ENCODE results near the gene ADAMTS19. TPM values are rescaled to one million over a fixed set of nuclear protein-coding genes. Genes with fewer than 3 reads are reported as not detected.
"Not testable (repeated sequence)": the region's sequence is repeated elsewhere in the genome, so short reads cannot be mapped to it uniquely, and the experiment has no call there.

Gene ADAMTS19
- total RNA-seq, 4 donors from 2014 or later, result 0.42 to 12.0 (median 2.7) TPM; not detected in 1

DNA sequence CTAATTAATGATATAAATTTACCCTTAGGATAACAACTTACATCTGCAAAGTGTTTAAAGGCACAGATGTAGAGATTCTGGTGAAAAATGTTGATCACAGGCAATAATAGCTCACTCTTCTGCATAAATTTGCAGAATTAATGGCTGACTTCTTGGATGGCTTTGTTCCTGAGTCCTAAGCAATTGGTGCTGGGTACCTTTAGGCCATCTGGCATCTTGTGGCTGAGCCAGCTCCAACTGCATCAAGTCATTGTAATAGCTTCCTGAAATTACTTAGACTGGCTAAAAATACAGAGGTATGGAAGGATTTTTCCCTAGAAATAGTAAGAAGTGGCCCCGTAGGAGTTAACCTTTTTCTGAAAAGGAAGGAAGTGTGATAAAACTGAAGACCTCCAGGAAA, 169.5 kb downstream of the ADAMTS19 start:
- H3K4me3 ChIP-seq, result no peak overlapping the region
- H3K9me3 ChIP-seq, result peaks cover 0 to 6% (median 2%) of the 10 kb centered on the region in 4 donors
- H3K4me1 ChIP-seq, result no peaks in the 10 kb centered on the region
- no peaks in the 10 kb centered on the region for H3K36me3 ChIP-seq
- no peaks in the 10 kb centered on the region for H3K27me3 ChIP-seq
- WGBS, 2 donors, result 29 to 48% methylated on average over 1 of the region's 1 CpG
- TF ChIP-seq, protein P1, sequence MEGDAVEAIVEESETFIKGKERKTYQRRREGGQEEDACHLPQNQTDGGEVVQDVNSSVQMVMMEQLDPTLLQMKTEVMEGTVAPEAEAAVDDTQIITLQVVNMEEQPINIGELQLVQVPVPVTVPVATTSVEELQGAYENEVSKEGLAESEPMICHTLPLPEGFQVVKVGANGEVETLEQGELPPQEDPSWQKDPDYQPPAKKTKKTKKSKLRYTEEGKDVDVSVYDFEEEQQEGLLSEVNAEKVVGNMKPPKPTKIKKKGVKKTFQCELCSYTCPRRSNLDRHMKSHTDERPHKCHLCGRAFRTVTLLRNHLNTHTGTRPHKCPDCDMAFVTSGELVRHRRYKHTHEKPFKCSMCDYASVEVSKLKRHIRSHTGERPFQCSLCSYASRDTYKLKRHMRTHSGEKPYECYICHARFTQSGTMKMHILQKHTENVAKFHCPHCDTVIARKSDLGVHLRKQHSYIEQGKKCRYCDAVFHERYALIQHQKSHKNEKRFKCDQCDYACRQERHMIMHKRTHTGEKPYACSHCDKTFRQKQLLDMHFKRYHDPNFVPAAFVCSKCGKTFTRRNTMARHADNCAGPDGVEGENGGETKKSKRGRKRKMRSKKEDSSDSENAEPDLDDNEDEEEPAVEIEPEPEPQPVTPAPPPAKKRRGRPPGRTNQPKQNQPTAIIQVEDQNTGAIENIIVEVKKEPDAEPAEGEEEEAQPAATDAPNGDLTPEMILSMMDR (IDR thresholded peaks at IDR 0.05), result no peak
- TF ChIP-seq EP300 (IDR thresholded peaks at IDR 0.05) (no peak), POLR2A (IDR thresholded peaks at IDR 0.05) (no peak)
- DNase-seq (ENCODE audit: low spot score in 2 of 2), result no peak
- H3K27ac ChIP-seq, result no peak overlapping the region

DNA sequence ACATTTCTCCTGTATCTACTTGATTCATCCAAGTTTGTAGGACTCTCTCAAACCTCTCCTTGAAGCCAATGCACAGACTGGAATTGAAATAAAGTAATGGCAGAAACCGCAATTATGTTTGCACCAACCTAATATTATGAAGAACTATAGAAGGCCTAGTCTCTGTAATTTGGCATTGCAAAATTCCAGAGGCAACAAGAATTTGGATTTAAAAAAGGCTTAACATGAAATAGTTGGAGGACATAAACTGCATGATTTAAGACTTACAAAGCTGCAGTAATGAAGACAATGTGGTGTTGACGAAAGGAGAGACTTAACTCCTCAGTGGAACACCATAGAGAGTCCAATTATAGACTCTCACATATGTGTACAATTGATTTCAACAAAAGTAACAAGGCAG, 170.0 kb downstream of the ADAMTS19 start:
- H3K4me3 ChIP-seq, result no peak overlapping the region
- no peaks in the 10 kb centered on the region for H3K4me1 ChIP-seq
- 67 to 76% methylated on average over 2 of the region's 2 CpGs for whole genome bisulfite sequencing, 2 donors
- DNase-seq (ENCODE audit: low spot score in 2 of 2), result no peak
- H3K36me3 ChIP-seq, result no peaks in the 10 kb centered on the region
- peaks cover 0 to 6% (median 2%) of the 10 kb centered on the region in 4 donors for H3K9me3 ChIP-seq
- H3K27ac ChIP-seq, result no peak overlapping the region
- no peak for TF ChIP-seq POLR2A (IDR thresholded peaks at IDR 0.05)
- TF ChIP-seq, protein P1 (IDR thresholded peaks at IDR 0.05), result no peak
- no peak for TF ChIP-seq EP300 (IDR thresholded peaks at IDR 0.05)
- H3K27me3 ChIP-seq, result no peaks in the 10 kb centered on the region

DNA sequence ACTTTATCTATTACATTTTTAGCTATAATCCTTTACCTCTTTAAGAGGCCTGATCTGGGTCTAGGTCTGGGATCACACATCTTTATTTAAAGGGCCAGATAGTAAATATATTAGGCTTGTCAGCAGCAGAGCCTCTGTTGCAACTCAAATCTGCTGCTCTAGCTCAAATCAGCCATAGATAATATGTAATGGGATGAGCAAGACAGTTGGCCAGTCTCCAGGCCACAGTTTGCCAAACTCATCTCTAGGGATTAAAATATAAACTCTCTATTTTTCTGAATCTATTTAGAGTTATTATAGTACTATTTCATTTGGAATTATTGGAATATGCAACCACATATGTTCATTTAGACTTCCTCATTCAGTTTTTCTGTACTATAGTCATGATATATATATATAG, 171.9 kb downstream of the ADAMTS19 start:
- TF ChIP-seq POLR2A (IDR thresholded peaks at IDR 0.05) (no peak), EP300 (IDR thresholded peaks at IDR 0.05) (no peak)
- TF ChIP-seq, protein P1 (IDR thresholded peaks at IDR 0.05), result no peak
- no peaks in the 10 kb centered on the region for H3K4me1 ChIP-seq
- DNase-seq (ENCODE audit: low spot score in 2 of 2), result no peak

DNA sequence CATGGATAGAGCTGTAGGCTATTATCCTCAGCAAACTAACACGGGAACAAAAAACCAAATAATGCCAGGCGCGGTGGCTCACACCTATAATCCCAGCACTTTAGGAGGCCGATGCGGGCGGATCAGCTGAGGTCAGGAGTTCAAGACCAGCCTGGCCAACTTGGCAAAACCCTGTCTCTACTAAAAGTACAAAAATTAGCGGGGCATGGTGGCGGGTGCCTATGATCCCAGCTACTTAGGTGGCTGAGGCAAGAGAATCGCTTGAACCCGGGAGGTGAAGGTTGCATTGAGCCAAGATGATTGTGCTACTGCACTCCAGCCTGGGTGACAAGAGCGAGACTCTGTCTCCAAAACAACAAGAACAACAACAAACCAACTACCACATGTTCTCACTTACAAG, 177.4 kb downstream of the ADAMTS19 start:
- not testable (repeated sequence) for H3K4me1 ChIP-seq; DNase-seq (ENCODE audit: low spot score in 2 of 2); H3K27ac ChIP-seq; H3K4me3 ChIP-seq; H3K36me3 ChIP-seq; H3K9me3 ChIP-seq; H3K27me3 ChIP-seq
- WGBS, 2 donors, result 95% methylated on average over 11 of the region's 11 CpGs

More for the DNA sequence above, 171.9 kb downstream of the ADAMTS19 start:
- no peak overlapping the region for H3K27ac ChIP-seq
- H3K36me3 ChIP-seq, result no peaks in the 10 kb centered on the region
- H3K4me3 ChIP-seq, result no peak overlapping the region
- H3K27me3 ChIP-seq, result no peaks in the 10 kb centered on the region
- peaks cover 0 to 6% (median 2%) of the 10 kb centered on the region in 4 donors for H3K9me3 ChIP-seq

DNA sequence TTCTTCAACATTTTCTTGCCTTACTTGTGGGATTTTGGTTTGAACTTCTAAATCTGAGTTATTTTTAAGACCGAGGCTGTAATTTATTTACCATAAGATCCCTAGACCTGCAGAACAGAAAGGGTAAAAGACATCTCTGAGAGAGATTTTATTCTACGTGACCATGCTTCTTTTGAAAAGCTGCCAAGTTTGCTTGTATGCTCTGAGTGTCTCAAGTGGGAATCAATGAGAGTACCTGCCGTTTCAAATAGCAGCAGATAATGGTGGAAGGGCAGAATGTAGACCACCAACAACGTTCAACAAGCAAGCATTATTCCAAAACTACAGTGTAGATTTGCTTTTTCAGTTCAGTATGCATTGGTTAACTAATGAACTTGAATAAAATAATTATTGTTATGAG, 179.2 kb downstream of the ADAMTS19 start:
- H3K4me1 ChIP-seq, result no peaks in the 10 kb centered on the region
- no peak overlapping the region for H3K4me3 ChIP-seq
- no peaks in the 10 kb centered on the region for H3K27me3 ChIP-seq
- H3K27ac ChIP-seq, result no peak overlapping the region
- TF ChIP-seq EP300 (IDR thresholded peaks at IDR 0.05) (no peak), POLR2A (IDR thresholded peaks at IDR 0.05) (no peak)
- TF ChIP-seq, protein P1 (IDR thresholded peaks at IDR 0.05), result no peak
- H3K9me3 ChIP-seq, result no peaks in the 10 kb centered on the region
- H3K36me3 ChIP-seq, result no peaks in the 10 kb centered on the region
- WGBS, 2 donors, result 37 to 39% methylated on average over 4 of the region's 4 CpGs
- DNase-seq (ENCODE audit: low spot score in 2 of 2), result no peak

Data from tibial nerve (tissue), 4 donors.